ENCODE data around the gene MOB3C. TPM values are rescaled to one million over a fixed set of nuclear protein-coding genes. Genes with fewer than 3 reads are reported as not detected.

The MOB3C gene
- total RNA-seq, 2 donors from 2014 or later = 13.3 to 20.4 TPM

DNA sequence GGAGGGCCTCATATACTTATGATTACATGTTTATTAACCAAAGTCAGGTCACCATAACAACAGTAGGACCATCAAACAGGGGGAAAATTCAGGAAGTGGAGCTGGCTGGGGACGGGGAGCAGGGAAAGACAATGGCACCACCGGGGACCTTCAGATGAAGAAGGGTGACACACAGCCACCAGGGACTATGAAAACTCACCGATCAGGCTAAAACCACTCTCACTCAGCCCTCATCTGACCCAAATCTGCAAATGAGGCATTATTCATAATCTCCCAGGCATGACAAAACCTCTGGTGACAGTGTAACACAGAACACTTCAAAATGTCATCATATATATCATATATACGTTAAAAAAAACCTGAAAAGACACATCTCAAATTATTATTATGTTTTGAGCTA is 23.8 kb downstream of the MOB3C start:
- peaks cover 22% of the 10 kb centered on the region for H3K36me3 Mint-ChIP-seq (ENCODE audit: low read depth)

DNA sequence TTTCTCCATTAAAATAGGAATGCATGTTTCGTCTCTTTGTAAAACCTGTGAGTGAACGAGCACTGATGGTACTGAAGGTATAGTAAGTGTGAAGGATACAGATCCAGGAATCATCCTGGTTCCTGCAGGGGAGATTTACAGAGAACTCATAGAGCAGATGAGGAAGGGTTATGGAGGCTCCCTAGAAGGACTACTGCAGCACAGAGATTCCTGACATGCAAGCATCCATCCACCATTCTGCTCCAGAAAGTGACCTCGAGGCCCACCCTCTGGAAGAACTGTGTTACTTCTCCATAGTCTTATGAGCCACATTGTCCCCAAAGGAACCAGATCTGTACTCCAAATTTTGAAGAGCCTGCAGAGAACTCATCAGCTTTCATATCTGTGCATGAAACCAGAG is 27.1 kb downstream of the MOB3C start:
- no peak overlapping the region for H3K27ac Mint-ChIP-seq
- no peak overlapping the region for H3K4me3 Mint-ChIP-seq
- no peaks in the 10 kb centered on the region for H3K9me3 ChIP-seq (ENCODE audit: control insufficient read depth, low read length, poor library complexity, severe bottlenecking)
- no peaks in the 10 kb centered on the region for H3K27me3 Mint-ChIP-seq
- H3K36me3 Mint-ChIP-seq (ENCODE audit: low read depth) = peaks cover 22% of the 10 kb centered on the region
- DNase-seq = no peak
- no peak for ATAC-seq
- H3K4me1 Mint-ChIP-seq = peaks cover 28% of the 10 kb centered on the region

More for the DNA sequence above, 23.8 kb downstream of the MOB3C start:
- Mint-ChIP-seq H3K4me1 (peaks cover 56% of the 10 kb centered on the region), H3K4me3 (no peak overlapping the region), H3K27me3 (no peaks in the 10 kb centered on the region), H3K27ac (no peak overlapping the region)
- H3K9me3 ChIP-seq (ENCODE audit: control insufficient read depth, low read length, poor library complexity, severe bottlenecking) = no peaks in the 10 kb centered on the region
- ATAC-seq (no peak), DNase-seq (no peak)

DNA sequence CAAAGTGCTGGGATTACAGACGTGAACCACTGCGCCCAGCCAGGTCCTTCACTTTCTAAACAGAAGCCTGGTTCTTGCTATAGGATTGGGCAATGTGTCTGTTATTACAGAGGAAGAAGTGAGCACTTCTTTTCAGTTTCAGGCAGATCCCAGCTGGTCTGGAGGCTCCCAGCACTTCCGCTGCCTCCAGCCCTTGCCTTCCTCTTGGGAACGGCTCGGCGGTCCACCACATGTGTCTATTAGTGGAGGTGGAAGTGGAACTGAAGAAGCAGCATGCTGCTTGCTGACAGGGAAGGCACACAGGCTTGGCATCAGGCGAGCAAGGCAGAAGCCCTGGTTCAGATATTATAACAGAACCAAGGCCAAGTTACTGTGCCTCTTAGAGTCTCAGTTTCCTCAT is 29.5 kb downstream of the MOB3C start:
- H3K9me3 ChIP-seq (ENCODE audit: control insufficient read depth, low read length, poor library complexity, severe bottlenecking) = no peaks in the 10 kb centered on the region
- Mint-ChIP-seq H3K27ac (no peak overlapping the region), H3K4me3 (no peak overlapping the region), H3K36me3 (ENCODE audit: low read depth) (peaks cover 20% of the 10 kb centered on the region), H3K27me3 (no peaks in the 10 kb centered on the region), H3K4me1 (peaks cover 25% of the 10 kb centered on the region)
- DNase-seq (no peak), ATAC-seq (no peak)

- Mint-ChIP-seq H3K36me3 (ENCODE audit: low read depth) (peaks cover 21% of the 10 kb centered on the region), H3K27me3 (no peaks in the 10 kb centered on the region), H3K4me3 (no peak overlapping the region), H3K27ac (no peak overlapping the region), H3K4me1 (peaks cover 34% of the 10 kb centered on the region)
- ATAC-seq = no peak
- H3K9me3 ChIP-seq (ENCODE audit: control insufficient read depth, low read length, poor library complexity, severe bottlenecking) = no peaks in the 10 kb centered on the region
- DNase-seq = no peak
Observed at GRCh38 chr1:46585312-46585938, 31.2 kb downstream of the MOB3C start.

- peaks cover 3% of the 10 kb centered on the region for H3K9me3 ChIP-seq (ENCODE audit: control insufficient read depth, low read length, poor library complexity, severe bottlenecking)
- ATAC-seq = no peak
- peaks cover 11% of the 10 kb centered on the region for H3K36me3 Mint-ChIP-seq (ENCODE audit: low read depth)
- peaks cover 29% of the 10 kb centered on the region for H3K4me1 Mint-ChIP-seq
- no peaks in the 10 kb centered on the region for H3K27me3 Mint-ChIP-seq
- no peak overlapping the region for H3K4me3 Mint-ChIP-seq
- DNase-seq = no peak
- H3K27ac Mint-ChIP-seq = peak overlapping the region; percentile 90
Observed at GRCh38 chr1:46583494-46583893, 33.1 kb downstream of the MOB3C start.

DNA sequence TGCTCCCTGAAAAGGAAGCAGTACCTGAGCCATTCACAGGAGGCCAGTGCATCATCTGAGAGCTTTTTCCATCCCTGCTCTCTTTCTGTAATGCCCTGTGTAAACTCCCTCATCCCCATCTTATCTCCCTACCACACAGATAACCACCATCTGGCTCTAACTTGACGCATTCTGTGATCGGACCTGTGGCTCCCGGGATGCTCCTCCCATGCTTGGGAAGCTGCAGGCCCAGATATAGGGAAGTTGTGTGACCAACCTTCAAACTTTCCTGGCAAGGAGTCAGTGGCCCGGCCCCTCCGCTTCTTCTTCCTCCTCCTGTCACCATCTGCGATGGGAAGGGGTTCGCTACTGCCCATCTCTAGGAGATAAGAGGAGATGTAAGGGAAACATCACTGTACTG is 33.6 kb downstream of the MOB3C start:
- Mint-ChIP-seq H3K27me3 (no peaks in the 10 kb centered on the region), H3K4me1 (peaks cover 29% of the 10 kb centered on the region)

GRCh38 chr1:46581681-46582455 is 34.7 kb downstream of the MOB3C start:
- H3K27ac Mint-ChIP-seq = peak overlapping the region; percentile 90
- H3K4me3 Mint-ChIP-seq = peak overlapping the region; percentile 70
- peaks cover 31% of the 10 kb centered on the region for H3K4me1 Mint-ChIP-seq
- peaks cover 3% of the 10 kb centered on the region for H3K9me3 ChIP-seq (ENCODE audit: control insufficient read depth, low read length, poor library complexity, severe bottlenecking)
- H3K27me3 Mint-ChIP-seq = no peaks in the 10 kb centered on the region
- DNase-seq (no peak), ATAC-seq (peak; percentile 87)
- H3K36me3 Mint-ChIP-seq (ENCODE audit: low read depth) = peaks cover 11% of the 10 kb centered on the region

More for the DNA sequence above, 33.6 kb downstream of the MOB3C start:
- DNase-seq (no peak), ATAC-seq (no peak)
- Mint-ChIP-seq H3K4me3 (no peak overlapping the region), H3K27ac (peak overlapping the region; percentile 90), H3K36me3 (ENCODE audit: low read depth) (peaks cover 11% of the 10 kb centered on the region)
- H3K9me3 ChIP-seq (ENCODE audit: control insufficient read depth, low read length, poor library complexity, severe bottlenecking) = peaks cover 3% of the 10 kb centered on the region

DNA sequence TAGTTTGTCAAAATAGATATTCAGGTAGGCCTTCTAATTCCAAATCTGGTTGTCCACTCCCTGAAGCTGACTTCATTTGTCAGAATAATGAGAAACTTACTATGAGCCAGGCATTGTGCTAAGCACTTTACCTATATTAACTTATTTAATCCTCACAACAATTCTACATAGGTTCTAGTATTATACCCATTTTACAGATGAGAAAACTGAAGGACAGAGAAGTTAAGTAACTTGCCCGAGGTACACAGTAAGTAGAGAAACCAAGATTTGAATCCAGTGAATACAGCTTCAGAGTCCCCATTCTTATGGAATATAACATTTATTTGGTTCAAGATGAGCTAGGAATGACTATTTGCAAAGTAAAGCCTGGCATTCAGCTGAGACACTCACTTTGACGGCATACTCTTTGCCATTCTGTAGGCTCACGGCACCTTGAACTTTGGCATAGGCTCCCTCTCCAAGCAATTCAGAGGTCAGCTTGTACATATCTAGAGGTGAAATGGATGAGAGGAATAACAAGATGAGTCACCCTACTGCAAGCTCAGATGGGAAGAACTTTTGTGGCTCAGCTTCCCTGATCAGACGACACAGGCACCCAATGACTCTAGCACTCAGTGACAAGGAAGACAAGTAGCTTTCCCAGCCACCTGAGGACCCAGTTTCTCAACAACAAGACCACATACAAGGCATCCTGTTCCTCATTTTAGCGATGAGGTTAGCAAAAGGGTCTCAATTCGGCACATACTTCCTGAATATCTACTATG is 36.3 kb downstream of the MOB3C start:
- H3K27ac Mint-ChIP-seq = peak overlapping the region; percentile 90
- H3K36me3 Mint-ChIP-seq (ENCODE audit: low read depth) = peaks cover 8% of the 10 kb centered on the region
- H3K4me3 Mint-ChIP-seq = peak overlapping the region; percentile 26
- ATAC-seq (no peak), DNase-seq (no peak)
- H3K4me1 Mint-ChIP-seq = peaks cover 28% of the 10 kb centered on the region
- peaks cover 3% of the 10 kb centered on the region for H3K9me3 ChIP-seq (ENCODE audit: control insufficient read depth, low read length, poor library complexity, severe bottlenecking)
- no peaks in the 10 kb centered on the region for H3K27me3 Mint-ChIP-seq

- H3K36me3 Mint-ChIP-seq (ENCODE audit: low read depth) = peaks cover 3% of the 10 kb centered on the region
Observed at GRCh38 chr1:46577671-46578070, 38.9 kb downstream of the MOB3C start.

GRCh38 chr1:46576596-46576995 is 40.0 kb downstream of the MOB3C start:
- no peak for ATAC-seq
- peaks cover 3% of the 10 kb centered on the region for H3K9me3 ChIP-seq (ENCODE audit: control insufficient read depth, low read length, poor library complexity, severe bottlenecking)
- H3K4me3 Mint-ChIP-seq = no peak overlapping the region
- peaks cover 12% of the 10 kb centered on the region for H3K4me1 Mint-ChIP-seq
- peaks cover 3% of the 10 kb centered on the region for H3K36me3 Mint-ChIP-seq (ENCODE audit: low read depth)
- no peak for DNase-seq
- H3K27ac Mint-ChIP-seq = no peak overlapping the region
- H3K27me3 Mint-ChIP-seq = no peaks in the 10 kb centered on the region

More at GRCh38 chr1:46577671-46578070, 38.9 kb downstream of the MOB3C start:
- peaks cover 3% of the 10 kb centered on the region for H3K9me3 ChIP-seq (ENCODE audit: control insufficient read depth, low read length, poor library complexity, severe bottlenecking)
- Mint-ChIP-seq H3K4me1 (peaks cover 22% of the 10 kb centered on the region), H3K27ac (peak overlapping the region; percentile 27), H3K4me3 (no peak overlapping the region), H3K27me3 (no peaks in the 10 kb centered on the region)
- no peak for ATAC-seq
- no peak for DNase-seq

DNA sequence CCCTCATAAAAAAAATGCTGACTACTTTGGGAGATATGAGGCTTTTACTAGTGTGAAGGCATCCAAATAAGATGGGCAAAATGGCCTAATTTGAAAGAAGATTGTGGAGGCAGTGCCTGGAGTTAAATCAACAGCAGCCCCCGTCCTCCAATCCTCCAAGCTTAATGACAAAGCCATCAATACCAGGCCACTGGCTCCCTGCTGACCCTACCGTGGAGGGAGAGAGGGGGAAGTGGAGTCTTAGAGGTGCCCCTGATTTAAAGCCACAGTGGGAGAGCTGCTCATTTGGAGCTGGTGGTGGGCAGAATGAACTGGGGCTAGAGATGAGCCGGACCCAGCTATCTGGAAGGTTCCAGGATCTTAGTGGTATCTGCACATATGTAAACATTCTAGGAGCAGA is 40.8 kb downstream of the MOB3C start:
- peaks cover 6% of the 10 kb centered on the region for H3K4me1 Mint-ChIP-seq
- DNase-seq (no peak), ATAC-seq (no peak)
- no peaks in the 10 kb centered on the region for H3K27me3 Mint-ChIP-seq
- no peak overlapping the region for H3K4me3 Mint-ChIP-seq
- peaks cover 3% of the 10 kb centered on the region for H3K9me3 ChIP-seq (ENCODE audit: control insufficient read depth, low read length, poor library complexity, severe bottlenecking)
- H3K36me3 Mint-ChIP-seq (ENCODE audit: low read depth) = peaks cover under 1% of the 10 kb centered on the region
- no peak overlapping the region for H3K27ac Mint-ChIP-seq

GRCh38 chr1:46575300-46575699 is 41.3 kb downstream of the MOB3C start:
- no peak overlapping the region for H3K27ac Mint-ChIP-seq
- peaks cover 3% of the 10 kb centered on the region for H3K9me3 ChIP-seq (ENCODE audit: control insufficient read depth, low read length, poor library complexity, severe bottlenecking)
- H3K4me1 Mint-ChIP-seq = peaks cover 2% of the 10 kb centered on the region
- DNase-seq = no peak
- no peak for ATAC-seq
- no peaks in the 10 kb centered on the region for H3K27me3 Mint-ChIP-seq
- H3K4me3 Mint-ChIP-seq = no peak overlapping the region
- no peaks in the 10 kb centered on the region for H3K36me3 Mint-ChIP-seq (ENCODE audit: low read depth)

DNA sequence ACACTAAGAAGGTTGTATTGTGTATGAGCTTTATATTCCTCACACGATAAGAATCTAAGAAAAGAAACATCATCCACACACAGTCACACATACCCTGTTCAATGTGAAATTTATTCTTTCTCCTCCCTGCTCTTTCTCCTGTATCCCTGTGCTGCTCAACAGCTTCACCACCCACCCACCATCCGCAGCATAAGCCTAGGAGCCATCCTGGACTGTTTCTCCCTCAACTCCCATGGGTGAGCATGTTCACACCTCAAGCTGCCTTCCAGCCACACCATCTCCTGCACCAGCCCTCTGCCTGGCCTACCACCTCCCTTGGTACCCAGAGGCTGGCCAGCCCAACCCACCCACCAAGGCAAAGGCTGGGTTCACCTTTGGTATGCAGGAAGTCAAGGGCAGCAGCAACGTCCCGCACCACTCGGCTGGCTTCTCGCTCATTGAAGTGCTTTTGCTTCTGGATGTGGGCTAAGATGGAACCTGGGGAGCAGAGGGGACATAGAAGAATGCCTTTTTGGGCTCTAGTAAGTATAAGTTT is 44.9 kb downstream of the MOB3C start:
- Mint-ChIP-seq H3K27ac (no peak overlapping the region), H3K4me1 (peaks cover 2% of the 10 kb centered on the region), H3K27me3 (no peaks in the 10 kb centered on the region), H3K4me3 (no peak overlapping the region), H3K36me3 (ENCODE audit: low read depth) (peaks cover 3% of the 10 kb centered on the region)
- no peak for DNase-seq
- ATAC-seq = no peak
- no peaks in the 10 kb centered on the region for H3K9me3 ChIP-seq (ENCODE audit: control insufficient read depth, low read length, poor library complexity, severe bottlenecking)
